ENCODE results near the gene TTC8.

DNA sequence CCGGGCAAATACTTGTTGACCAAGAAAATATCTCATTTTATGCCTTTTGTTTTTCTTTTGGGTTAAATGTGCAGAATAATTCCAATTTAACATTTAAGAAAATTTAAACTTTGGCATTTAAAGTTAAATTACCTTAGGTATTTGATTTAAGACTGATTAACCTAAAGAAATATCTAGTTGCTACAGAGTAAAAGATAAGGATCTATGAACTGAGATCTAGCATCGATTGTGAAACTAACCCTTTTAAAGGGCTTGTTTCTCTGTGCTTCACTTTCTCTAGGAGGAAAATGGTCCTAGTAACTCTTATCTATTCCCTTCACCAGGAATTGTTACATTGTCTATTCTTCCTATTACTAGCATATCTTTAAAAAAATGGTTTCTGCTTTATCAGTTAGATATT is 2.6 kb upstream of the TTC8 start:
- TF ChIP-seq, protein P1, sequence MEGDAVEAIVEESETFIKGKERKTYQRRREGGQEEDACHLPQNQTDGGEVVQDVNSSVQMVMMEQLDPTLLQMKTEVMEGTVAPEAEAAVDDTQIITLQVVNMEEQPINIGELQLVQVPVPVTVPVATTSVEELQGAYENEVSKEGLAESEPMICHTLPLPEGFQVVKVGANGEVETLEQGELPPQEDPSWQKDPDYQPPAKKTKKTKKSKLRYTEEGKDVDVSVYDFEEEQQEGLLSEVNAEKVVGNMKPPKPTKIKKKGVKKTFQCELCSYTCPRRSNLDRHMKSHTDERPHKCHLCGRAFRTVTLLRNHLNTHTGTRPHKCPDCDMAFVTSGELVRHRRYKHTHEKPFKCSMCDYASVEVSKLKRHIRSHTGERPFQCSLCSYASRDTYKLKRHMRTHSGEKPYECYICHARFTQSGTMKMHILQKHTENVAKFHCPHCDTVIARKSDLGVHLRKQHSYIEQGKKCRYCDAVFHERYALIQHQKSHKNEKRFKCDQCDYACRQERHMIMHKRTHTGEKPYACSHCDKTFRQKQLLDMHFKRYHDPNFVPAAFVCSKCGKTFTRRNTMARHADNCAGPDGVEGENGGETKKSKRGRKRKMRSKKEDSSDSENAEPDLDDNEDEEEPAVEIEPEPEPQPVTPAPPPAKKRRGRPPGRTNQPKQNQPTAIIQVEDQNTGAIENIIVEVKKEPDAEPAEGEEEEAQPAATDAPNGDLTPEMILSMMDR (IDR thresholded peaks at IDR 0.05), result no peak
- TF ChIP-seq POLR2AphosphoS5 (IDR thresholded peaks at IDR 0.05), result no peak
- no peak for TF ChIP-seq POLR2A (IDR thresholded peaks at IDR 0.05)

All from transverse colon (tissue), 4 donors.